ENCODE results near the gene GFI1.

DNA sequence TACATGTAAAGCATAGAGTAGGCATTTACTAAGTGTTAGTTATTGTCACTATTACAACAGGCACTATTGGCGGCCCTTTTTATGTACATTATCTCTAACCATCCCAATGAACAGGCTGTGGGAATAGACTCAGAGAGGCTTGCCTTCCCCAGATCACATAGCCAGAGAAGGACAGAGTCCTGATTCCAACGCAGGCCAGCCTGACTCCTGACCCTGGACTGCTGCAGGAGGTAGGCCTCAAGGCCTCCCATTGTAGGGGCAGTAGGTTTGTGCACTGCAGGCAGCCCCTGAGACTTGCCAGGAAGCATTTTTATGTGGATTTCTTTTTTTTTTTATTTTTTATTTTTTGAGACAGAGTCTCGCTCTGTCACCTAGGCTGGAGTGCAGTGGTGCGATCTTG is 6.4 kb upstream of the GFI1 start:
- TF ChIP-seq EZH2 (IDR thresholded peaks at IDR 0.05; ENCODE audit: insufficient read depth, poor library complexity, severe bottlenecking): no peak
- TF ChIP-seq EZH2phosphoT487 (IDR thresholded peaks at IDR 0.05; ENCODE audit: insufficient read depth, low read depth): no peak

Measured in GM23248 (cell line).